Osteocyte (in vitro differentiated cells): ENCODE data around the gene NUDT5. TPM values are rescaled to one million over a fixed set of nuclear protein-coding genes. Genes with fewer than 3 reads are reported as not detected.

Source experiments
- DNase-seq: peaks from one replicate; pipeline ENCODE4 v3.0.0; 2021; ENCODE audit warnings: mixed read lengths; ENCODE audit not compliant: unreplicated experiment; ENCODE audit errors: extremely low spot score
- H3K27ac Mint-ChIP-seq: one replicate; pipeline ENCODE4 v1.8.0; 2021; ENCODE audit warnings: mild to moderate bottlenecking, mixed read lengths; ENCODE audit not compliant: unreplicated experiment
- H3K27me3 Mint-ChIP-seq: one replicate; pipeline ENCODE4 v1.8.0; 2021; ENCODE audit warnings: mixed read lengths; ENCODE audit not compliant: unreplicated experiment
- H3K36me3 Mint-ChIP-seq: one replicate; pipeline ENCODE4 v1.8.0; 2021; ENCODE audit warnings: mixed read lengths; ENCODE audit not compliant: unreplicated experiment
- H3K4me1 Mint-ChIP-seq: one replicate; pipeline ENCODE4 v1.8.0; 2021; ENCODE audit warnings: mixed read lengths; ENCODE audit not compliant: unreplicated experiment
- H3K4me3 Mint-ChIP-seq: one replicate; pipeline ENCODE4 v1.8.0; 2021; ENCODE audit warnings: mild to moderate bottlenecking, moderate library complexity, mixed read lengths; ENCODE audit not compliant: unreplicated experiment
- H3K9me3 Mint-ChIP-seq: one replicate; pipeline ENCODE4 v1.8.0; 2021; ENCODE audit warnings: mixed read lengths; ENCODE audit not compliant: unreplicated experiment
- CTCF ChIP-seq: fragments of 200-600 bp; sonication (generic); IDR thresholded peaks from 2 replicates; pipeline ENCODE4 v1.5.0; 2021; ENCODE audit warnings: antibody characterized with exemption, mild to moderate bottlenecking, moderate library complexity
- total RNA-seq: library from RNA; stranded (reverse); gene quantifications from 2 replicates; pipeline ENCODE4 v1.2.1, GENCODE V29; 2021

Gene NUDT5
- total RNA-seq, 1 donor from 2014 or later, result 56.2 TPM

GRCh38 chr10:12213621-12214020 lies 17.9 kb upstream of the NUDT5 start:
- Mint-ChIP-seq H3K9me3 (no peaks in the 10 kb centered on the region), H3K27me3 (no peaks in the 10 kb centered on the region), H3K4me1 (peaks cover 12% of the 10 kb centered on the region), H3K27ac (no peak overlapping the region), H3K36me3 (peaks cover 40% of the 10 kb centered on the region), H3K4me3 (no peak overlapping the region)
- no peak for TF ChIP-seq CTCF
- no peak for DNase-seq

GRCh38 chr10:12212454-12212853 lies 16.8 kb upstream of the NUDT5 start:
- Mint-ChIP-seq H3K27ac (no peak overlapping the region), H3K4me1 (peaks cover 12% of the 10 kb centered on the region), H3K9me3 (no peaks in the 10 kb centered on the region), H3K36me3 (peaks cover 43% of the 10 kb centered on the region), H3K27me3 (no peaks in the 10 kb centered on the region), H3K4me3 (no peak overlapping the region)
- no peak for TF ChIP-seq CTCF
- DNase-seq, result no peak

- no peak overlapping the region for H3K27ac Mint-ChIP-seq
- no peak for DNase-seq
- H3K4me3 Mint-ChIP-seq, result no peak overlapping the region
- no peaks in the 10 kb centered on the region for H3K4me1 Mint-ChIP-seq
- peaks cover 3% of the 10 kb centered on the region for H3K9me3 Mint-ChIP-seq
- TF ChIP-seq CTCF, result no peak
- H3K27me3 Mint-ChIP-seq, result no peaks in the 10 kb centered on the region
- H3K36me3 Mint-ChIP-seq, result peaks cover 48% of the 10 kb centered on the region
Measured at GRCh38 chr10:12208460-12208859, 12.8 kb upstream of the NUDT5 start.

- no peak overlapping the region for H3K27ac Mint-ChIP-seq
- peaks cover 3% of the 10 kb centered on the region for H3K9me3 Mint-ChIP-seq
- no peak for DNase-seq
- no peak overlapping the region for H3K4me3 Mint-ChIP-seq
- TF ChIP-seq CTCF, result no peak
- peaks cover 45% of the 10 kb centered on the region for H3K36me3 Mint-ChIP-seq
- no peaks in the 10 kb centered on the region for H3K27me3 Mint-ChIP-seq
- no peaks in the 10 kb centered on the region for H3K4me1 Mint-ChIP-seq
Measured at GRCh38 chr10:12207114-12207513, 11.4 kb upstream of the NUDT5 start.

GRCh38 chr10:12205082-12205481 lies 9.4 kb upstream of the NUDT5 start:
- DNase-seq, result no peak
- H3K27me3 Mint-ChIP-seq, result no peaks in the 10 kb centered on the region
- TF ChIP-seq CTCF, result no peak
- H3K4me3 Mint-ChIP-seq, result no peak overlapping the region
- H3K4me1 Mint-ChIP-seq, result no peaks in the 10 kb centered on the region
- peaks cover 3% of the 10 kb centered on the region for H3K9me3 Mint-ChIP-seq
- peaks cover 41% of the 10 kb centered on the region for H3K36me3 Mint-ChIP-seq
- no peak overlapping the region for H3K27ac Mint-ChIP-seq
